ENCODE data around the gene NUDT16L1.

Gene NUDT16L1

DNA sequence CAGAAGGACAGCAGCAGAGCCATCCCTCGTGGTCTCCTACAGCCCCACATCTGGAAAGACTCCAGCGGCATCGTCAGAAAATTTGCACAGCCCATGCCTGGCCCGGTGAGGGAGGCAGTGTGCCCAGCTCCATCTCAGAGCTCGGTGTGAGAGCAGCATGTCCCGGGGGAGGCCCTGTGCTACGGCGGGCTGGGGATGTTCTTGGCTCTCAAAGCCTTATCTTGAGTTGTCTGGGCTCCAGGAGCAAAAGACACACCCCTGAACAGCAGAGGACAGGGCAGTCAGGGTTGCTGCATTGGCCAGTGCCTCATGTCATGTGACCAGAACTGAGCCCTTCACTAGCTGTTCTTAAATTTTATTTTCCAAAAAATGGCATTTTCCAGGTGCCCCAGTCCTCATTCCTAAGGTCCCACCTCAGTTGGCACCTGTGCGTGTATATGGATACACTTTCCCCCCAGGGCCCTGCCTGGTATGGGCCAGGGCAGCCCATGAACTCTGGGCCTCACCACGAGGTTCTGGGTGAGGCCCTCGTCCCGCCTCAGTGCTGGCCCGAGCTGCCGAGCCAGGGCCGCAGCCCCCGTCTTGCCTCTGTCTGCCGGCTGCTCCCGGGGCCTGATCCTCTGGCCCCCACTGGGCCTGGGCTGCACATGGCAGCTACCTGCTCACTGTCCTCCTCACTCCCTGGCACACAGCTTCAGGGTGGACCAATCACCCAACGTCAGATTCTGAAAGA lies 3.0 kb downstream of the NUDT16L1 start:
- no peak for DNase-seq

- DNase-seq, result no peak
Observed at GRCh38 chr16:4696905-4697847, 3.8 kb downstream of the NUDT16L1 start.

DNA sequence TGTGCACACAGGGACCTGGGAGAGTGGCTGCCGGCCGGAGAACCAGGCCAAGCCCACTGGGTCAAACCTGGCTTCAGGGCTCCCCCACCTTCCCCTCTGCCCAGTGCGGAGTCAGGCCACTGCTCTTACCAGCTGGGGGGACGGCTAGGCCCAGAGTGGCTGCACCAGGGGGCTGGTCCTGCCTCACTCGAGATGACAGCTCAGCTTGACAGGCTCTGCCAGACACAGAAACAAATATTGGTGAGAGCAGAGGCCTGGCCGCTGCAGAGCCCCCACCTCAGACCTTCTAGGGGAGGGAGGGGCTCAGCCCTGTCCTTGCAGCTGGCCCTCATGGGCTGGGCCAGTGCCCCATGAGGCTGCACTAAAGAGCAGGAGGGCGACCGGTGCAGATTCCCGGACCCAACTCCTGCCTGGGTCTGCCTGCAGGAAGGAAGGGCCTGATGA lies 4.5 kb downstream of the NUDT16L1 start:
- DNase-seq, result no peak

DNA sequence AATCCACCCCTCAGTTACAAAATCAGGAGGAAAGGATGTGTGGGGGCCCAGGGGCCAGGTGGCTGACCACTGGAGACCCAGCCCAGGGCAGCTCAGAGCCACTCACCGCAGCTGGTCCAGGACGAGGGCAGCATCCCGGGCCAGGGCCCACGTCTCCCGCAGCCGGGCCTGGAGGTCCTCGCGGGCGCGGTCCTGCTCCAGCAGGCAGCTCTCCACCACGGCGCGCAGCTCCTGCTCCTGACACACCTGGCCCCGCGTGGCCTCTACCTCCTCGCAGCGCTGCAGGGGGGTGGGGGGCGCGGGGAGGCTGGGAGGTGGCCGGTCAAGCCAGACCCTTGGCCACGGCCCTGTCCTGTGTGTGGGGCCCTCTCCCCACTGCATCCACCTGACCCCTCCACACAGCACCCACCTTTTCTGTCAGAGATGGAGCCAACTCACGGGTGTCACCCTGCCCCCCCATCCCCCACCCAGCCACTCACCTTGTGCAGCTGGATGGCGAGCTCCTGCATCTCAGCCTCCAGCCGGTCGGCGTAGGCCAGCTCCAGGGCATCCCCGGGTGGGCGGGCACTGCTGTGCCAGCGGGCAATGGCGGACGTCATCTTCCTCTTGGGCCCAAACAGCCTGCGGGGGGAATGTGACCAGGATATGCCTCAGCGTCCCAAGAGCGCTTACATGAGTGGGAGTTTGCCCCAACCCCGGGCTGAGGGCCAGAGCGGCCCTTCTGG lies 5.1 kb downstream of the NUDT16L1 start:
- DNase-seq, result no peak

DNA sequence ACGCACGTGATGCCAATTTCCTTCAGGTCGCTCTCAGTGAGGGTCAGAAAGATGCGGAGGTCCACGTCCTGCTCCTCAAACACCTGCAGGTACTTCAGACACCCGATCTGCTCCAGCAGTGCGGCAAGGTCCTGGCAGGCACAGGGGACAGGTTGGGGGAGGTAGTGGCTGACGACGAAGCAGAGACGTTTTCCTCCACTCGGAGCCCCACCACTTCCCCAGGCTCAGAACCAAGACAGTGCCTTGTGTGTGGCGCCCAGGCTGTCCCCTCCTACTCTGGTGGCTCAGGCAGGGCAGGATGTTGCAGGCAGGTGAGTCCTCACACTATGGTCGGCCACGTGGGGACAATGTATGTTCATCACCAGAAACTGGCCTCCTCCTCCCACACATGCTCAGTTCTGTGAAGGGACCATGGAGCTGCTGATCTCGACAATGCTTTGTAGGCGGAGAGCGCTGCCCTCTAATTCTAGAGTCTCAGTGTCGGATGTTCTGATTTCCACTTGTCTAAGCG lies 5.7 kb downstream of the NUDT16L1 start:
- no peak for DNase-seq

GRCh38 chr16:4700380-4700996 lies 7.1 kb downstream of the NUDT16L1 start:
- DNase-seq, result no peak

- no peak for DNase-seq
Observed at GRCh38 chr16:4700997-4701743, 7.8 kb downstream of the NUDT16L1 start.

DNA sequence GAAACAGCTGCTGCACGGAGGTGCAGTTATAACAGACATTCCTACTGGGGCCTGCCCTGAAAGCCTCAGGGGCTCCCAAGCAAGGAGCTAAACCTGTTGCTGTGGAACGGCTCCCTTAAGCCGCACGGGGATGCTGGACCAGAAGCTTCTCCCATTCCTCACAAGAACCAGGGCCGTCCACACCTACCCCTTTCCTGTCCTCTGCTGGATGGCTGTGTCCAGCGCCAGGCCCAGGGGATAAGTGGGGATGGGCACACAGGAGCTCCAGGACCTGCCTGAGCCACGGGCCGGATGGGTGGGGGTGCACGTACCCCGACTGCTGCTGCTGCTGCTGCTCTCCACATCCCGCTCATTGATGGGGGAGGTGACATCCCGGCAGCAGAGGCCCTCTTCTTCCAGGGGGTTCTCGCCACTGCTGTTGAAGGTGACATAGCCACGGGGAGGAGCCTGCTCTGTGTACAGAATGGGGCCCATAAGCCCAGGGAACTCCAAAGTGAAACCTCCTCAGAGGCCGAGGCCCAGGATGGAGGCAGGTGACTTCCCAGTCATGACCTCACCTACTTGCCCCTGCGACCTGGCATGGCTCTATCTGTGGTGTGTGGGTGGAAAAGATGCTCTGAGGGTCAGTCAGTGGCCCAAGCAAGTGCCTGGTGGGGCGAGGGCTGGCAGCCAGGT lies 8.6 kb downstream of the NUDT16L1 start:
- DNase-seq, result no peak

DNA sequence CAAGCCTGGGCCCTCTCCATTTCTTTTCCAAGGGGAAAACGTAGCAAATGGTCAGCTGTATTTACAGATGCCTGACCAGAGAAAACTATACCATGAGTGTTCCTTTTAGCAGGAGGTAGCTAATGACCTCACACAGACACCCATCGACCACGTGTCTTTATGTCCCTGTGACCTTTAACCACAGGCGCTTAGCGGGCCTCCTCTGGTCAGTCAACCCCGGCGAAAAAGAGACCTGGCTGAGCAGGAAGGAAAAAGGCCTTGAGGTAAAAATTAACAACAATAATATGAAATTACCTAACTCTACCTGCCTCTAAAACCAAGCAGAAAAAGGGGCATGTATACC lies 9.1 kb downstream of the NUDT16L1 start:
- DNase-seq, result no peak

- DNase-seq, result no peak
Observed at GRCh38 chr16:4703906-4704305, 10.5 kb downstream of the NUDT16L1 start.

GRCh38 chr16:4704491-4704890 lies 11.1 kb downstream of the NUDT16L1 start:
- DNase-seq, result no peak

DNA sequence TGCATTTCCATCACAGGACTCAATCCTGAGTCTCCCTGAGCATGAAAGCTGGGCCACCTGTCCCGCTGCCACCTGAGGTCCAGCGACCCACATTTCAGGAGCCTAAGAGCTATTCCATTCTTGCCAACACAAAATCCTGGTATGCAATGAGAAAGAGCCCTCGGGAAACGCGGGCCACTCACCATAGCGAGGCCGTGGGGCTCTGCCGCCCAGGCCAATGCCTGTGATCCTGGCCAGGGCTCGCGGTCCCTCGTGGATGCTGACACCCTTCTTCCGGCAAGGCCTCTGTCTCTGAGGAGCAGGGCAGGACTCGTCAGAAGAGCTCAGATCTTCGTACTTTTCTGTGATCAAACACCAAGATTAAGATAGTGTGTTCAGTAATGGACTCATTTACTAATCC lies 11.6 kb downstream of the NUDT16L1 start:
- DNase-seq, result no peak

GRCh38 chr16:4706871-4707270 lies 13.5 kb downstream of the NUDT16L1 start:
- DNase-seq, result no peak

DNA sequence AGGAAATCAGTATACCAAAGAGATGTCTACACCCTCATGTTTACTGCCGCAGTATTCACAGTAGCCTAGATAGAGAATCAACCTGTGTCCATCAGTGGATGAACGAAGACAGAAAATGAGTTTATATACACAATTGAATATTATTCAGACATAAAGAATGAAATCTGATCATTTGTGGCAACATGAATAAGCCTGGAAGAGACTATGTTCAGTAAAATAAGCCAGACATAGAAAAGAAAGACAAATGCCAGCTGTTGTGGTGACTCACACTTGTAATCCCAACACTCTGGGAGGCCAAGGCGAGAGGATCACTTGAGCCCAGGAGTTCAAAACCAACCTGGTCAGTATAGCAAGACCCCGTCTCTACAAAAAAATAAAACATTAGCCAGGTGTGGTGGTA lies 16.1 kb downstream of the NUDT16L1 start:
- no peak for DNase-seq

DNA sequence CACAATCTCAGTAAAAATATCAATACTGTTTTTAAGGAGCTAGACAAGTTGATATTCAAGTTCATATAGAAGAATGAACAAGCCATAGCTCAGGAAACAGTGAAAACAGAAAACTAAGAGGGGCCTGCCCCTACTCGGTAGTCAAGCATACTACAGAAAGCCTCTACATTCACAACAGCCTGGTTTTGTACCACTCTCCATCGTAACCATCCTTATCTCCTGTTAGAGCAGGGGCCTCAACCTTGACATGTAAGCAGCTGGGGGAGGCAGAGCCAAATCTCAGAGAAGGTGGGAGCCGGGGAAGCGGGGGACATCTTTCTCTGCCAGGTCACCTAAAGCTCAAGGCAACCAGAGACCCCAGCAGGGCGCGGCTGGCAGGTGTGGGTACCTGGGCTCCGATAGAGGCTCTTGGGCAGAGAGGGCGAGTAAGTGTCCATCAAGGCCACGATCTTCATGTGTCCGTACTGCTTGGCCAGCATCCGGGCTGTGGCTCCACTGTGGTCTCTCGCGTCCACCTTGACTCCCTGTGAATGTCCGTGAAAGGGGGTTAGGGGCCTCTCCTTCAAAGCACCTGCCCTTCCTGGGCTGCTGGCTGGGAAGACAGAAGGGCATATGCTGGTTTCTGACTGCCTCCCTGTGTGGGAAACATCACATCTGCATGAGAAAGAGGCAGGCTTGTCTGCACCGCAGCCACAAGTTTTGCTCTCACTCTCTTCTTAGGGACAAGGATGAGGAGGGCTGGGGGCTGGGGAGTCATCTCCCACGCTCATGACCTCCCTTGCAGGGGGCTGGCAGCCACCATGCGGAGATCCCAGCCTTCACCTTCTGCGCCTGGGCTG lies 20.5 kb downstream of the NUDT16L1 start:
- DNase-seq, result no peak

DNA sequence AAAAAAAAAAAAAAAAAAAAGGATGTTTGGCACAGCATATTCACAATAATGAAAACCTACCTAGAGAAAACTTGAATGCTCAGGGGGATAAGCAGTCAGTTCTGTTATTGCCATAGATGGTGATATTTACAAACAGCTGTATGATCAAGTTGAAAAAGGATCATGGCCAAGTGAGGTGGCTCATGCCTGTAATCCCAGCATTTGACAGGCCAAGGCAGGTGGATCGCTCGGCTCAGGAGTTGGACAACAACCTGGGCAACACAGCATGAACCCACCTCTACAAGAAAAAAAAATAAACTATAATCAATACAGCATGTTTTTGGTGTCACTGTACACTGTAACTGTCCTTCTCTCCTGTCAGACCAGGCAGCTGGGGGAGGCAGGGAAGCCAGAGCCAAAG lies 21.6 kb downstream of the NUDT16L1 start:
- no peak for DNase-seq

DNA sequence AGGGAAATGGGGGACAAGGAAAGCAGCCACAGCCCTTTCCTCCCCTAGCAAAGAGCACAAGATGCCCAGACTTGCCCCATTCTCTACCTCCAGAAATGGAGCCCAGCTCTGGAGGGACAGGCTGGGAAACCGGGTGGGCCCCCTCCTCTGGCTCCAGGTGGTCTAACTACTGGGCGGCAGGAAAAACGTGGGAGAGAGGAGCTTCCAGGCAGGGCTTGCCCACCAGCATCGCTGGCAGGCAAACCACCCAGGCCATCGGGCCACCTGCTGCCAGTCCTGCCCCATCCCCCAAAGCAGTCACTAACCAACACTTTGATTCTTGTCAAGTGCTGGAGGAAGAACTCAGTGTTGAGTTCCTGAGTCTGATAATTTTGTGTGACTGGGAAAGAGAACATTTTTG lies 25.1 kb downstream of the NUDT16L1 start:
- DNase-seq, result no peak

GRCh38 chr16:4723071-4723767 lies 29.9 kb downstream of the NUDT16L1 start:
- no peak for DNase-seq

GRCh38 chr16:4724661-4725270 lies 31.4 kb downstream of the NUDT16L1 start:
- no peak for DNase-seq
